ENCODE data around the gene BEX4. TPM values are rescaled to one million over a fixed set of nuclear protein-coding genes. Genes with fewer than 3 reads are reported as not detected.

The BEX4 gene
- total RNA-seq, 1 donor from 2014 or later, result 106 TPM

DNA sequence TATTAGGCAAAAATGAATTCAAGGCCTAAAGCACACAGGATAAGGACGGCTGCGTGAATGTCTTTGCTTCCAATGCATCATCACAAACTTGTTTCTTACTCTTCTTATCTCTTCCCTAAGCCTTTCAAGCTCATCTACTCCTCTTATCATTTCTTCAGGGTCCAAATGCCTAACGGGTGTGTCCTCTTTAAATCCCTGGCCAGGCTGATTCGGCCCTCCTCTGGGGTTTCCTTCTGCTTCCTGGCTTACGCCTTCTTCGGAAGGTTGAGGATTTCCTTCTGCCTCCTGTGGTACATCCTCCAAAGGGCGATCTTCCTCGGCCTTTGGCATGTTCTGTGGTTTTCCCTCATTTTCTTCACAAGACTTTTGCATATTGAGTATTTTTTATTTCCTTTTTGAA, 38.7 kb downstream of the BEX4 start:
- no peaks in the 10 kb centered on the region for H4K20me1 ChIP-seq (ENCODE audit: low read depth)
- Mint-ChIP-seq H3K4me3 (peak overlapping the region; percentile 92), H3K27ac (peak overlapping the region; percentile 76), H3K36me3 (peaks cover 11% of the 10 kb centered on the region), H3K9me3 (no peaks in the 10 kb centered on the region), H3K4me1 (peaks cover 19% of the 10 kb centered on the region), H3K27me3 (ENCODE audit: insufficient read depth, low read depth) (peaks cover 2% of the 10 kb centered on the region)
- H3K4me3 ChIP-seq, result peak overlapping the region; percentile 63
- peak; percentile 16 for DNase-seq (ENCODE audit: low spot score)
- H3F3A ChIP-seq (ENCODE audit: low read depth), result peaks cover 19% of the 10 kb centered on the region
- H3K9ac ChIP-seq, result peak overlapping the region; percentile 17
- no peak for TF ChIP-seq EZH2 (IDR thresholded peaks at IDR 0.05)
- TF ChIP-seq, protein P1, sequence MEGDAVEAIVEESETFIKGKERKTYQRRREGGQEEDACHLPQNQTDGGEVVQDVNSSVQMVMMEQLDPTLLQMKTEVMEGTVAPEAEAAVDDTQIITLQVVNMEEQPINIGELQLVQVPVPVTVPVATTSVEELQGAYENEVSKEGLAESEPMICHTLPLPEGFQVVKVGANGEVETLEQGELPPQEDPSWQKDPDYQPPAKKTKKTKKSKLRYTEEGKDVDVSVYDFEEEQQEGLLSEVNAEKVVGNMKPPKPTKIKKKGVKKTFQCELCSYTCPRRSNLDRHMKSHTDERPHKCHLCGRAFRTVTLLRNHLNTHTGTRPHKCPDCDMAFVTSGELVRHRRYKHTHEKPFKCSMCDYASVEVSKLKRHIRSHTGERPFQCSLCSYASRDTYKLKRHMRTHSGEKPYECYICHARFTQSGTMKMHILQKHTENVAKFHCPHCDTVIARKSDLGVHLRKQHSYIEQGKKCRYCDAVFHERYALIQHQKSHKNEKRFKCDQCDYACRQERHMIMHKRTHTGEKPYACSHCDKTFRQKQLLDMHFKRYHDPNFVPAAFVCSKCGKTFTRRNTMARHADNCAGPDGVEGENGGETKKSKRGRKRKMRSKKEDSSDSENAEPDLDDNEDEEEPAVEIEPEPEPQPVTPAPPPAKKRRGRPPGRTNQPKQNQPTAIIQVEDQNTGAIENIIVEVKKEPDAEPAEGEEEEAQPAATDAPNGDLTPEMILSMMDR (IDR thresholded peaks at IDR 0.05), result no peak
- TF ChIP-seq EZH2phosphoT487 (IDR thresholded peaks at IDR 0.05), result no peak
- H3K4me1 ChIP-seq, result peaks cover 7% of the 10 kb centered on the region
- H3K9me3 ChIP-seq (ENCODE audit: low read depth), result no peaks in the 10 kb centered on the region
- no peaks in the 10 kb centered on the region for H3K36me3 ChIP-seq
- no peaks in the 10 kb centered on the region for H3K27me3 ChIP-seq
- peak overlapping the region; percentile 46 for H3K27ac ChIP-seq
- H2AFZ ChIP-seq (replicated peaks), result no peak overlapping the region
- peaks cover 17% of the 10 kb centered on the region for H3K79me2 ChIP-seq (ENCODE audit: low read depth)
- peak overlapping the region; percentile 84 for H3K4me2 ChIP-seq

DNA sequence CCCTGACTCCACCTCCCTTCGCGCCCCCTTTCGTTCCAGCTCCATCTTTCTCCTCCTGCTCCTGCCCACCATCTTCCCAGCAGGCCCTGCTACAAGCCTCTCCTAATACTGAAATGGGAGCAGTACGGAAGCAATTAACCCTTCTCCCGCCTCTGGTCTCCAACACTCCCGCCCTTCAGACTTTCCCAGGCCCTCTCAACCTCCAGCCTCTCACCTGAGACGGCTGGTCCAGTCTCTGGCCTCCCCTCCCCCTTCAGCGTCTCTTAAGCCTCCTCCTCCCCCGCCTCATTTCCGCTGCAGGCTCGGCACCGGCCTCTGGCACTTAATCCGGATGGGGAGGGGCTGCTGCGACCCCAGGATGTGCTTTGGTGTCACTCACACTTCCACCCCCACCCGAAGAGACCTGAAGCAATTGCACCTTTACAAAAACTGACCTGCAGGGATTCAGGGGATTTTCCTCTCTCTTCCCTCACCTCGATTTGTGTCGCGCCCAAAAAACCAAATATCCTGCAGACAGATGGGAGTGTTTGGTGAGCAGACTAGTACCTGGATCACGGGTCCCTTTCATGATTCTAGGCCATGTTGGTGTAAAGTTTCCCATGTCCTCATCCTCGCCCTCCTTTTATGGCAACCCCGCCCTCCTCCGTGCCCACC, 39.4 kb downstream of the BEX4 start:
- peak overlapping the region; percentile 76 for H3K27ac Mint-ChIP-seq
- peaks cover 11% of the 10 kb centered on the region for H3K36me3 Mint-ChIP-seq
- DNase-seq (ENCODE audit: low spot score), result peak; percentile 88
- H3K27me3 Mint-ChIP-seq (ENCODE audit: insufficient read depth, low read depth), result peaks cover 2% of the 10 kb centered on the region
- Histone ChIP-seq H3K9me3 (ENCODE audit: low read depth) (no peaks in the 10 kb centered on the region), H3K9ac (peak overlapping the region; percentile 51), H3K4me3 (peak overlapping the region; percentile 63), H3K36me3 (no peaks in the 10 kb centered on the region), H3F3A (ENCODE audit: low read depth) (peaks cover 19% of the 10 kb centered on the region), H3K79me2 (ENCODE audit: low read depth) (peaks cover 17% of the 10 kb centered on the region), H3K4me1 (peaks cover 7% of the 10 kb centered on the region), H3K4me2 (peak overlapping the region; percentile 84), H4K20me1 (ENCODE audit: low read depth) (no peaks in the 10 kb centered on the region), H3K27ac (peak overlapping the region; percentile 46), H2AFZ (replicated peaks) (no peak overlapping the region), H3K27me3 (no peaks in the 10 kb centered on the region)
- peaks cover 19% of the 10 kb centered on the region for H3K4me1 Mint-ChIP-seq
- H3K9me3 Mint-ChIP-seq, result no peaks in the 10 kb centered on the region
- peak overlapping the region; percentile 92 for H3K4me3 Mint-ChIP-seq
- TF ChIP-seq EZH2 (IDR thresholded peaks at IDR 0.05) (no peak), EZH2phosphoT487 (IDR thresholded peaks at IDR 0.05) (no peak)
- TF ChIP-seq, protein P1 (IDR thresholded peaks at IDR 0.05), result no peak

DNA sequence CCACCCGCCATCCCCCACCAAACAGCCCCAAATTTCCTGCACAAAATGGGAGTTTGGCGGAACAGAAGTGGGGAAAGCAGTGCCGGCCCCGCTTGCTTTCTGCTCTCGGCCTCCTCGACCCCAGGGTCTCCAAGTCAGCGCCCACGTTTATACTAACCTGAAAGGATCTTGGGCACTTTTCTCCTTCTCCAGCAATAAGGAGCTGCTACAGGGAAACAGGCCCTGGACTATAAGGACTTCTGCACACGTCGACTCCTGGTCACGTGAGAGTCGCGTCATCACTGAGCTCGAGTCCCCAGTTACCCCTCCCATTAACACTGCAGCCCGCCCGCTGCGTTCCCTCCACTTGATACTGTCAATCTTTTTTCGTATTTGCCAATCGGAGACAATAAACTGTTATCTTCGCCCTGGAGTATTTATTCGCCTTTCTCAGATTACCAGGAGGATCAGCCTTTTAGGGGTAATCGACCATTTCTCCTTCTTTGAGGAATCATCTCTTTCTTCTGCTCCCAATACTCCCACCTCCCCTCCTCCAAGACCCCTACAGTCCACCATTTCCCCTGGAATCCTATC, 40.1 kb downstream of the BEX4 start, which contains the start of gene TCEAL8:
Gene TCEAL8 (minus strand): TSS at position 235 of the 573 bp plus-strand sequence. CDS start 1,176 bp downstream, outside the sequence.
- Mint-ChIP-seq H3K9me3 (no peaks in the 10 kb centered on the region), H3K27ac (peak within 1 kb of the TSS; percentile 76), H3K4me3 (peak within 1 kb of the TSS; percentile 92), H3K36me3 (peaks cover 11% of the 10 kb centered on the region), H3K27me3 (ENCODE audit: insufficient read depth, low read depth) (peaks cover 2% of the 10 kb centered on the region), H3K4me1 (peaks cover 19% of the 10 kb centered on the region)
- Histone ChIP-seq H2AFZ (replicated peaks) (peak within 1 kb of the TSS; percentile 75), H3K27me3 (no peaks in the 10 kb centered on the region), H3K79me2 (ENCODE audit: low read depth) (peaks cover 17% of the 10 kb centered on the region), H3K36me3 (no peaks in the 10 kb centered on the region), H3K4me2 (peak within 1 kb of the TSS; percentile 84), H3K4me3 (peak within 1 kb of the TSS; percentile 63), H4K20me1 (ENCODE audit: low read depth) (no peaks in the 10 kb centered on the region), H3K9me3 (ENCODE audit: low read depth) (no peaks in the 10 kb centered on the region), H3F3A (ENCODE audit: low read depth) (peaks cover 19% of the 10 kb centered on the region), H3K9ac (peak within 1 kb of the TSS; percentile 51), H3K27ac (peak within 1 kb of the TSS; percentile 46), H3K4me1 (peaks cover 7% of the 10 kb centered on the region)
- TF ChIP-seq EZH2 (IDR thresholded peaks at IDR 0.05) (no peak), EZH2phosphoT487 (IDR thresholded peaks at IDR 0.05) (no peak)
- TF ChIP-seq, protein P1 (IDR thresholded peaks at IDR 0.05), result no peak
- peak; percentile 88 for DNase-seq (ENCODE audit: low spot score)

Data from neural progenitor cell (in vitro differentiated cells).